HT1080 (cell line): ENCODE data around the gene TMEM158. TPM values are rescaled to one million over a fixed set of nuclear protein-coding genes. Genes with fewer than 3 reads are reported as not detected.

Experiments
- DNase-seq: peaks from one replicate; pipeline ENCODE4 v3.0.0-alpha.2; 2015; ENCODE audit warnings: low read depth
- polyA plus RNA-seq, 2 experiments: library from polyadenylated mRNA; depleted of rRNA; stranded (reverse); fragments of >200 nt; gene quantifications; 2 replicates each; pipeline ENCODE4 v1.2.3, GENCODE V29; 2015
- total RNA-seq: library from RNA; depleted of rRNA; stranded (reverse); fragments of >200 nt; shearing (Covaris generic); gene quantifications from 2 replicates; pipeline ENCODE4 v1.2.3, GENCODE V29; 2014; rRNA removed

The TMEM158 gene
- total RNA-seq, result 248 and 364 TPM in 2 replicates
- polyA plus RNA-seq (2015; cell fraction: cytosol; rRNA removed), result 419 and 467 TPM in 2 replicates
- polyA plus RNA-seq (2015; cell fraction: nucleus; rRNA removed), result 122 and 123 TPM in 2 replicates

- peak; percentile 68 for DNase-seq
Observed at GRCh38 chr3:45226206-45226915, at the start of gene TMEM158. Gene TMEM158 (minus strand): TSS chr3:45226287. CDS start chr3:45226027, 260 bp downstream.

DNA sequence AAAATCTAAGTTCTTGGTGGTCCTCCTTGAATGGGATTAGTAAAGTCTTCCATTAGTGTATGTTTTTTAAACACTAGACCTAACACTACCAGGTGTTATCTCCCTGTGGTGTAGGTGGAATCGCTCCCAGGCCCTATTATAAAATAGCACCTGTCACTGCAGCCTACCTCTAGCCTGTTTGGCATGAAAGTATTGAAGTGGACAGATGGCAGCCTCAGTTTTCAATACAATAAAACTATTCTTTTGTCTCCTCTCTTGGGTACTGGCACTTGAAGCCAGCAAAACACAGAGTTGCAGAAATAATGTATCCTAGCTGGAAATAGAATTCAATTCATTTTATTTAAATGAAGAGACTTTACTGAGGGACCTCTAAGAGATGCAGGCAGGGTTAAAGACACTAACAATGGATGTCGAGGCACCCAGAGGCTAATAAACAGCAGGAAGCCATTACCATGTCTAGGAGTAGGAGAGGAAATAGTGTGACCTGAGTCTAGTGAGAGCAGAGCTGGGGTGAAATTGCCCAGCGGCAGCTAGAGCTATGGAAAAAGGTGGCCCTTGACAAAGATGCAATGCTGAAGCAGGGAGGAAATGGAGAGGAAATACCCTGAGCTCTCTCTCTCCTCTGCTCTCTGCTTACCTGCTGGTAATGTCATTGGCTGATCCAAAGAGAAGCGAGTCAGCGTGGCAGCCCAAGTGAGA lies 49.1 kb upstream of the TMEM158 start:
- DNase-seq, result no peak

GRCh38 chr3:45273681-45274515 lies 47.8 kb upstream of the TMEM158 start:
- peak; percentile 42 for DNase-seq

DNA sequence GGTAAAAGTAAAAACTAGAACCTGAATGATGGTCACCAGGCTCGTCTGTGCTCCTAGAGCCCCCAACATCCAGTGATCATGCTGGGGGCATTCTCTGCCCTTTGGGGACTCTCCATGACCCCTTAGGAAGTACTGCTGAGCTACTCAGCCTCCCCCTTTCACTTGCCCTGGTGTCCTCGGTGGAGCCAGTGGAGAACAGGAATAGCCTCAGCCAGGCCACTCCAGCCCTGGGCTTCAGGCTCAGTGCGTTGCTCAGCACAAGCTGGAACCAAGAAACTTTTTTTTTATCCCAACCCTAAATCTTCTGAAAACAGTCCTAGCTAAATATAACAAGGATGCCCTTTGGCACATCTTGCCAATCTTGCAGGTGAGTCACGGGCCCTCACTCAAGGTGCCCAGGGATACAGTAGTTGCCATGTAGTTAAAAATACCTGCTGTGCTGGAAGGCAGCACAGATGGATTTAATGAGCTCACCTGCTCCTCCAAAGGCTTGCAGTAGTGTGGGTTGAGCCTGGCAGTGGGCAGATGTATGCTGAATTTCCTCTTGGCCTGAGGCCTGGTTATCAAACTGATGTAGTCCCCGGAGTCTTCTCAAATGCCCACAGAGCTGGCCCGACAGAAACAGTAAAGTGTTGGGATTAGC lies 46.9 kb upstream of the TMEM158 start:
- DNase-seq, result no peak

- DNase-seq, result no peak
Observed at GRCh38 chr3:45272032-45272810, 46.1 kb upstream of the TMEM158 start.

DNA sequence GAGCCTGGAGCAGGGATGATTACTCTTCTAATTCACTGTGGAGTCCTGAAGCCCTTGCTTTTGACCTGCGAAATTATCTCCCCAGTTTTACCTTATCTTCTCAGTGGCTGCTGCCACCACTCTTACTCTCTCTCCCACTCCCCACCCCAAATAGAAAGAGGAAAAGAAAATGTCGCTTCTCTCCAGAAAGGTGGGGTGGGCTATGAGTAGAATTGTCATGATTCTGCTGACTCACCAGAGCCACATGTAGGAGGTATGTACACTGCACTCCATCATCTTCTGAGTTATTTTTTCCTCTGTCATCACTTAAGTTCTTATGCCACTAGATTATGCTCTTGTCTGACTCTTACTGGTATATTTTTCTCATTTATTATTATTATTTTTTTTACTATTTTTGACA lies 43.9 kb upstream of the TMEM158 start:
- no peak for DNase-seq

DNA sequence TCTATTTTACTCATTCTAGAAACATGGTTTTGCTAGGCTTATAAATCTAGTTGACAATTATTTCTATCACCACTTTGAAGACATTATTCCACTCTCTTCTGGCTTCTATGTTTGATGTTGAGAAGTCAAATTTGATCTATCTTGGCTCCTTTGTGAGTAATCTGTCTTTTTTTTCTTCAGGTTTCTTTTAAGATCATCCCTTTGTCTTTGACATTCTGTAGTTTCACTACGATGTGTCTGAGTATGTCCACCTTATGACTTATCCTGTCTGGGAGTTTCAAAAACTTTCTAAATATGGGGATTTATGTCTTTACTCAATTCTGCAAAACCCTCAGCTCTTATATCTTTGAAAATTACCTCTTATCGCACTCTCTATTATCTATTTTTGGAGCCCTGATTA lies 41.0 kb upstream of the TMEM158 start:
- DNase-seq, result no peak

- DNase-seq, result no peak
Observed at GRCh38 chr3:45261333-45262110, 35.4 kb upstream of the TMEM158 start.

GRCh38 chr3:45259133-45259532 lies 33.0 kb upstream of the TMEM158 start:
- no peak for DNase-seq

GRCh38 chr3:45258317-45258716 lies 32.2 kb upstream of the TMEM158 start:
- no peak for DNase-seq

GRCh38 chr3:45253316-45253715 lies 27.2 kb upstream of the TMEM158 start:
- no peak for DNase-seq

GRCh38 chr3:45252826-45253225 lies 26.7 kb upstream of the TMEM158 start:
- no peak for DNase-seq

DNA sequence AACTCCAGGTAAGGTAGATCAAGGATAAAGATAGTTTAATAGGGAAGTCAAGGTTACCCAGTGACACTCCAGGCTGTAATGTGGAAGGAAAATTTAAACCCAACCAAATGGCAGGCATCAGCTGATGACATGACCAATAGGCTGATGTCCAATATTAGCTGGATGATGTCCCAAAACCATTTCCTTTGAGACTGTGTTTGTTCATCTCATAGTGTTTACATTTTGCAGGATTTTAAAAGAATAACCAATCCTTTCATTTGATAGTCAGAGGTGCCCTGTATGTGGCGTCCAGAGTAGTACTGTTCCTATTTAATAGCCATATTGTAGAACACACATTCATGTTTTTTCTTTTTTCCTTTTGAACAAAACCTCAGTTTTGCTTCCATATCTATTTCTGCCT lies 23.3 kb upstream of the TMEM158 start:
- DNase-seq, result no peak

- DNase-seq, result no peak
Observed at GRCh38 chr3:45246241-45246640, 20.2 kb upstream of the TMEM158 start.

DNA sequence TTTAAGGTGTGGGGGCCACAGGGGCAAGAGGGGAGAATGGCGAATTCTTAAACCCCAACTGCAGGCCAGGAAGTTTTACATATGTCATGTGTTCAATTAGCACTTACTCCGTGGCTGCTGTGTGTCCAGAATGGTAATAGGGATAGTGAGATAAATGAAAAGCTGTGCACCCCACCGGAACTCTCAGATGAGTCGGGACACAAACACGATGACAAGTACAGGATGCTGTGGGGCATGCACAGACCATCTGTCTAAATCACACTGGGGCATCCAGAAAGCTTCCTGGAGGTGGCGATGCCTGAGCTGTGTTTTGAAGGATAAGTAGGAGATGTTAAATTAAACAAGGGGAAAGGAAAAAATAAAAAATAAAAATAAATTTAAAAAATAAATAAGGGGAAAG lies 18.3 kb upstream of the TMEM158 start:
- peak; percentile 58 for DNase-seq

GRCh38 chr3:45241206-45241605 lies 15.1 kb upstream of the TMEM158 start:
- no peak for DNase-seq

DNA sequence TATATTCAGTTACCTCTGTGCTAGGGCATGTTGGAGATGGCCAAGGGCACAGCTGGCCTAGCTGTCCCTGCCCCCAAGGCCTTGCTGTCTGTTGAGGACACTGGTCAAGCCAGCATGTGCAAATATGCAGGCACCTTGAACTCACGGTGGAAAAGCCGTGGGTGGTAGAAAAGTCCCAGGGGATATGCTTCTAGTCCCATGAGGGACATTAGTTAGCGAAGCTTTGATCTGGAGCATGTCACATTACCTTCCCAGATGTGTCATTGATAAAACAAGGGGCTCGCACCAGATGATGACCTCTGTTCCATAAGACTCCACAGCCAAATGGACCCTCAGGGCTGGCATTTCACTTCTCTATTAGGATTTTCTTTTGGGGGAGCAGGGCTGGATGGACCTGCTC lies 14.2 kb upstream of the TMEM158 start:
- DNase-seq, result no peak

DNA sequence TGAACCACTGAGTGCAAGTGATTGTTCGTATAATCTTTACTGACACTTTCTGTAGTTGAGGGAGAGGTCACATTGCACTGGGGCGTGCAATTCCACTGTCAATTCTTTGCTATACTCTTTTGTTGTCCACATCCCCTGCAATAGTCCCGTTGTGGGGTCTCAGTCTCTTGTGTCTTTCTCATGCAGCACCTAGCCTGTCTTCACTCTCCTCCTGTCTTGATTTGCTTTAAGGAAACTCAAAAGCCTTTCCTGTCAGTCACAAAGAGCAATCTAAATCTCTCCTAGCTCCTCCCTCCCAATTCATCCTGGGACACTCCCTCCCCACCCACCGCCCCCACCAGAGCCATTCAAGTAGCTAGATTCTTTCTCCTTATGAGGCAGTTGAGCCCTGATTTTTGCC lies 13.2 kb upstream of the TMEM158 start:
- no peak for DNase-seq

DNA sequence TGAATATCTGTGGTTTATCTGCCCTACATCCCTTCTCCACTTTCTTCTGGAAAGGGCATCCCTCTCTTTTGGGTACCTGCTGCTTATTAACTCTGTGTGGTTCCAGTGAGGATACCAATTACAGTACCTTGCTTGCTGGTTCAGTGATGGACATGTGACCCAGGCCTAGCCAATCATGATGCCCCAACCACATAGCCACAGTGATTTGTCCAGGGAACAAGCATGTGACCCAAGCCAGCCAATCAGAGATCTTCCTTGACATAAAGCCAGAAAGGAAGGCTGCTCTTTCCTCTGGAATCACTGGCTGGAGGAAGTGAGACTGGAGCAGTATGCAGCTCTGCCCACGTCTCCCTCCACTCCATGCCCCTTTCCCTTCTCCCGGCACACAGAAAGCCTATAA lies 10.9 kb upstream of the TMEM158 start:
- DNase-seq, result peak; percentile 20

- no peak for DNase-seq
Observed at GRCh38 chr3:45235409-45235808, 9.3 kb upstream of the TMEM158 start.
